Middle frontal gyrus (tissue), 1 donor: ENCODE results near the gene GRAMD4.

Experiments used
- DNase-seq: peaks from one replicate; pipeline ENCODE4 v3.0.0-alpha.2; 2015; ENCODE audit warnings: low spot score; ENCODE audit errors: extremely low spot score

The GRAMD4 gene

GRCh38 chr22:46668116-46668515 lies 47.9 kb downstream of the GRAMD4 start:
- no peak for DNase-seq

GRCh38 chr22:46669201-46669600 lies 49.0 kb downstream of the GRAMD4 start:
- no peak for DNase-seq

GRCh38 chr22:46671824-46672432 lies 51.7 kb downstream of the GRAMD4 start:
- no peak for DNase-seq

GRCh38 chr22:46672731-46673130 lies 52.5 kb downstream of the GRAMD4 start:
- no peak for DNase-seq

- DNase-seq = no peak
Measured at GRCh38 chr22:46673205-46673604, 53.0 kb downstream of the GRAMD4 start.

GRCh38 chr22:46673662-46674236 lies 53.6 kb downstream of the GRAMD4 start:
- DNase-seq = no peak

- no peak for DNase-seq
Measured at GRCh38 chr22:46674367-46674781, 54.2 kb downstream of the GRAMD4 start.

GRCh38 chr22:46674906-46675305 lies 54.7 kb downstream of the GRAMD4 start:
- DNase-seq = no peak

- no peak for DNase-seq
Measured at GRCh38 chr22:46675479-46675878, 55.3 kb downstream of the GRAMD4 start.

- no peak for DNase-seq
Measured at GRCh38 chr22:46675938-46676337, 55.8 kb downstream of the GRAMD4 start.

- no peak for DNase-seq
Measured at GRCh38 chr22:46676479-46676878, 56.3 kb downstream of the GRAMD4 start.

GRCh38 chr22:46676881-46677280 lies 56.7 kb downstream of the GRAMD4 start:
- no peak for DNase-seq

GRCh38 chr22:46677323-46678002 lies 57.3 kb downstream of the GRAMD4 start:
- no peak for DNase-seq

GRCh38 chr22:46678003-46678657 lies 57.9 kb downstream of the GRAMD4 start:
- no peak for DNase-seq

GRCh38 chr22:46678785-46679700 lies 58.9 kb downstream of the GRAMD4 start:
- DNase-seq = no peak

- no peak for DNase-seq
Measured at GRCh38 chr22:46679706-46680269, 59.6 kb downstream of the GRAMD4 start.

- no peak for DNase-seq
Measured at GRCh38 chr22:46681010-46681409, 60.8 kb downstream of the GRAMD4 start.

- DNase-seq = no peak
Measured at GRCh38 chr22:46682011-46682731, 62.0 kb downstream of the GRAMD4 start.

GRCh38 chr22:46684706-46685105 lies 64.5 kb downstream of the GRAMD4 start:
- DNase-seq = no peak
